Hematopoietic multipotent progenitor cell treated with erythropoietin and hydrocortisone succinate and interleukin-3 and kit ligand, for 17 days (in vitro differentiated cells): Measurements from ENCODE around the gene RASSF5.
A peak's percentile ranks its signal among the peaks of the same experiment; 100 is the strongest.

Source experiments
- DNase-seq: peaks from one replicate; pipeline ENCODE4 v3.0.0-alpha.2; 2015; ENCODE audit warnings: low spot score

The RASSF5 gene

GRCh38 chr1:206507284-206508129, at the start of gene RASSF5:
Gene RASSF5 (plus strand): TSS chr1:206507531. CDS start chr1:206507603, 72 bp downstream.
- no peak for DNase-seq

GRCh38 chr1:206459703-206460102, 47.6 kb upstream of the RASSF5 start:
- DNase-seq: no peak

DNA sequence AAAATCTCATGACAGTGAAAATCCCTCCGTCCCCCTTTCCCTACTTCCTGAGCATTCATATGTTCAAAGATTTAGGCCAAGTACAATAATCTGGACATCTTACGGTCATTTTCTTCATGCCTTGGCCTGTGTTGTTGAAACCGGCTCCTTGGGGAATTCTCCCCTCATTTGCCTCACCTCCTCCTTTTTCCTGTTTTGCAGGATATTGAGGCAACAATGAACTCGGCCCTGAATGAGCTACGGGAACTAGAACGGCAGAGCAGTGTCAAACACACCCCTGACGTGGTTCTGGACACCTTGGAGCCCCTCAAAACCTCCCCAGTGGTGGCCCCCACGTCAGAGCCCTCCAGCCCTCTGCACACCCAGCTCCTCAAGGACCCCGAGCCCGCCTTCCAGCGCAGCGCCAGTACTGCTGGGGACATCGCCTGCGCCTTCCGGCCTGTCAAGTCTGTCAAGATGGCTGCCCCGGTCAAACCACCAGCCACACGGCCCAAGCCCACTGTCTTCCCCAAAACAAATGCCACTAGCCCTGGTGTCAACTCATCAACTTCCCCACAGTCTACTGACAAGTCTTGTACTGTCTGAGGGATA, 46.4 kb upstream of the RASSF5 start:
- no peak for DNase-seq

- peak; percentile 73 for DNase-seq
Observed at GRCh38 chr1:206461602-206462455, 45.5 kb upstream of the RASSF5 start.

DNA sequence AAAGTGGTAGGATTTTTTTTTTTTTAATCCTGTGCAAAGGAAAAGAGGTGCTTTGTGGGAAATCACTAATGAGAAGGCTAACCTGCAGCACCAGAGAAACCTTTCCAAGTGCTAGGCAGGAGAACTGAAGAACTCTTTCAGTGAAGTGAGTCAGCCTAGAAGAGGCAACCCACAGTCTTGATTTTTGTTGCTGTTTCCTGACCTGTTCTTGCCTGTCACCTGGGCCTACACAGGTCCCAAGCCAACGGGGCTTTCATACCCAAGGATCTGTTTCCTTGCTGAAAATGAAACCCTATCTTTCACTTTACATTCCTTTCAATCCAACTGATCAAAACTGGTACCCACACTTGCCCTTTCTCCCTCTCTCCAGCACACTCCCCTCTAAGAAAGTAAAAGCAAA, 44.2 kb upstream of the RASSF5 start:
- no peak for DNase-seq

- no peak for DNase-seq
Observed at GRCh38 chr1:206463911-206464310, 43.4 kb upstream of the RASSF5 start.

DNA sequence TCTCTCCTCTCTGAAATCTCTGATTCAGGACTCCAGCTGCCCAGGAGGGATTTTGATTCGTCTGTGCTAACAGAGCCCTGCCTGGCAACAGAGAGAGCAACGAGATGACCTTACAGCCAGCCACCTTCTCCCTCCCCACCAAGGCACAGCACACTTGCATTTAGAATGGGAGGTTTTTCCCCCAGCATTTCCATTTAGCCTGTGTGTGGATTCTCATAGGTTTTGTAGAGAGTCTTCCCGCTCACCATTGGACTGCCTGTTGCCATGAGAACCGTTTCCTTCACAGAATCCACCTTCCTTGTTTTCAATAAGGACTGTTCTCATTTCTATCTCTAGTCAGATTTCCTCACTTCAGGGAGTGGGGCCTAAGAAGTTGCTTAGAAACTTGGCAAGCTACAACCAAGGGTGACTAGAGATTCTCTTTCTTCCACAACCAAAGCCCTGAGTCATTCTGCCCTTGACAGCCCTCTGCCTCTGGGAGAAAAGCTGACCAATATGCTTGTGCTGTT, 42.8 kb upstream of the RASSF5 start:
- peak; percentile 37 for DNase-seq

DNA sequence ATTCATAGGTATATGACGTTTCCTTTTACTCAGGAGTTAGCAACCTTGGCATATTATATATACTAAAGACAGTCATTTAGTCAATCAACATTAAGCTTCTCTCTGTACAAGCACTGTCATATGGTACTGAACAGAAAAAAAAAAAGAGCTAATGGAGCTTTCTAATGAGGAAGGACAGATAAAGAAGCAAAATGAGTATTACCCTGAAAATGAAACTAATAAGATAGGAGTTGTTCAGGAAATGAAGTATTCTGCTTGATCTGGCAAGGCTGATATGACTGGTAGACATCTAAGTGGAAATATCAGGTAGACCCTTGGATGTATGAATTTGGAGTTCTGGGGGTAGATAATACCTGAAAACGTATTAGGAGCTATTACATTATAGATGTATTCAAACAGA, 41.4 kb upstream of the RASSF5 start:
- no peak for DNase-seq

DNA sequence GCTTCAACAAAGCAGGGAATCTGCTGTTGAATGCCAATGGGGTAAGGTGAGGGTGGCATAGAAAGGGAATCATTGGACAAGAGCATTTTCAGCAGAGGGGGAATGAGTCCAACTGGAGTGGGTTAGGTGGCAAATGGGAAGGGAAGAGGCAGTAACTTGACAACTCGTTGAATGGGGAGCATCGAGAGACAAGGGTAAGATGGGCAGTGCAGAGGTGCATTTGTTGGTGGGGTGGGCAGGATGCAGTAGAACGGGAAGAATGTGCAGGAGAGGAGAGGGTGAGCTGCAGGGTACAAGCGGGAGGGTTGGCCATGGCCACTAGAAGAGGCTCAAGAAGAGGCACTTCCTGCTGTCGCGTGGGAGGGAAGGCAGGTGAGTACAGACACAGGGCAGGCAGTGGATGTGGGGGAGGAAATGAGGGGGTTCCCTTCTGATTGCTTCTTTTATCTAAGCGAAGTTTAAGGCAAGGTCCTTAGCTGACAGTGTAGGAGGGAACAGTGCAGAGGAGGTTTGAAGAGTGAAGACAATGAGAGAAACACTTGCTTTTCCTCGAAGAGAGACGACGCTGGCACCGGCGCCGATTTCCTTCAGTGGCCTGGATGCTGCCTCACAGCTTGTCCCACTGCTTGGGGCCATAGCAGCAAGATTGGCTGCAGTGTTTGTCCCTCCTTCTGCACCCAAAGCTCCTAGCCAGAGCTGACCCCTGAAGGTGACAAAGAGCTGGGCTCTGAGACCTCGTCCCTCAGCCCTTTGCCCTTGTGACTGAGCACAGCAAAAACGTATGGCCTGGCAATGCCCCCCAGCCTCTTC, 40.3 kb upstream of the RASSF5 start:
- DNase-seq: no peak

DNA sequence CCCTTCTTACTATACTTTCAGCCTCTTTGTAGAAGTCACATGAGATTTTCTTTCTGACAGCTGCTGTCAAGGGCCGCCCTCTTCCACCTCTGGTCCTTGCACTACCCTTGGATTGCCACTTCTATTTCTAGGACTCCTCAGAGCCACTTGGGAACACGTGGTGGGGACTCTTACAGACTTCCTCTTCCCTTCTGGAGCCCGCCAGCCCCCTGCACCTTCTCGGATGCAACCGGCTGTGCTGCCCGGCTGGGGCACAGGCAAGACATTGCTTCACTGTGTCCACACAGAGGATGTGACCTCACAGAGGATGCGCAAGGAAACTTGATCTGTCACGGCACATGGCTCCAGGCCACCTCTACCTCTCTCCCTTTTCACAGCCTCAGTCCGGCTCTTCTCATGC, 39.4 kb upstream of the RASSF5 start:
- no peak for DNase-seq

DNA sequence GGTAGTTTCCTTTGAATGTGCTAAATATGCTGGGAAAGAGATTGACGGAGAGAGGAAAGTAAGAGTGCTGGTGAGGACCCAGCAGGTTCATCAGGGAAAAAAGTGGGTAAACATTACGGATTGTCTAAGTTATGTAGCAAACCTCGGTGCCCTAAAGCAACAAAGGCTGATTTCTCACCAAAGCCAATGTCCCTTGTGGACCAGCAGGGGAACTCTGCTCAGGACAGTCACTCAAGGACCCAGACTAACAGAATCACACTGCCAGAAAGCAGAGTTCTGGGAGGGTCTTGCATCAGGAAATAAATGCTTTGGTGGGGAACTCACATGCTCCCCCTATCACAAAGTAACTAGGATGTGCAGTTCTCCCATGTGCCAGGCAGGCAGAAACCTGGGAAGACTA, 38.8 kb upstream of the RASSF5 start:
- DNase-seq: no peak

GRCh38 chr1:206469411-206469932, 37.9 kb upstream of the RASSF5 start:
- DNase-seq: no peak

- no peak for DNase-seq
Observed at GRCh38 chr1:206469933-206470691, 37.2 kb upstream of the RASSF5 start, which contains the start of gene IKBKE. Gene IKBKE (plus strand): TSS chr1:206470476. CDS start chr1:206473228, 2,752 bp downstream.

DNA sequence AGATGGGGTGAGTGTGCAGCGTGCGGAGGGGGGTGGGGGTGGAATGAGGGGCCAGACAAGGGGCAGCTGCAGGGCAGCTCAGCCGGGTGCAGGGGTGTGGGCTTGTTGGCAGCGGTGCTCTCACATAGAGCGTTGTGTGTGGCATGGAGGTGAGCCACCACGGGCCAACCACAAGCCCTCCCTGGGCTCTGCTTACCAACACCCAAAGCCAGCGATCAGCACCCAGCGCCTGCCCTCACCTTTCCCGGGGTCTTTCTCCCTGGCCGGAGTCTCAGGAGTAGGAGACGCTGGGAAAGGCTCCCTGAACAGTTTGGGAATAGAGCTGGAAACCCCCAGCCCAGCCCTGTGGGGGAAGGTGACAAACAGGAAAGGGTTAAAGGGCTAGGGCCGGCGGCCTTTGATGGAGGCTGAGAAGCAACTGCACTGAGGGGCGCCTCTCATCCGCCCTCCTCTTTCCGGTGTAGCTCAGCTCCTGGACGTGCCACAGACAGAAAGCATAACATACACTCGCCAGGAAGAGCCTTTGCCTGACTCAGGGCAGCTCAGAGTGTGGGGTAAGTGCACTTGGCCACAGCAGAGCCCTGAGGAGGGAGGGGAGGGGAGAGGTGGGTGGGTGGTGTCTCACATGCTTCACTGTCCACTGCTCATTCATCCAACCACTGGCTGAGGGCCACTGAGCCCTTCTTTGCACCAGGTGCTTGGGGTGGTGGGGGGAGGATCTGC, 36.5 kb upstream of the RASSF5 start:
- DNase-seq: no peak

GRCh38 chr1:206471415-206471801, 35.9 kb upstream of the RASSF5 start:
- DNase-seq: no peak

GRCh38 chr1:206472024-206472423, 35.3 kb upstream of the RASSF5 start:
- DNase-seq: no peak

GRCh38 chr1:206472454-206472853, 34.9 kb upstream of the RASSF5 start:
- no peak for DNase-seq

DNA sequence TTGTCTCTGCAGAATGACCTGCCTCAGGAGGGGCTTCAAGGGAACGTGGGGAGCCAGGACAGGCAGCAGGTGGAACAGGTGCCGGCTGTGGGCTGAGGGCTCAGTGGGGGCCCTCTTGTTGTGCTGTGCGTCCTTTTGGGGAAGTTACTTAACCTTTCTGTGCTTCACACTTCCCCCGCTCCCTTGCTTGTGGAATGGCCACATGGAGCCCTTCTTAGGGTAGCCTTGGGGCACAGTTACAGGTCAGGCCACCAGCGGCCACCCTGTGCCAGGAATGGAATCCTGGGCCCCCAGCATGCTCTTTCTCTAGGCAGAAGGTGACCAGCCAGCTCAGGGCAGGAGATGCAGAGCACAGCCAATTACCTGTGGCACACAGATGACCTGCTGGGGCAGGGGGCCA, 34.4 kb upstream of the RASSF5 start:
- DNase-seq: no peak

GRCh38 chr1:206476058-206476457, 31.3 kb upstream of the RASSF5 start:
- DNase-seq: no peak

- DNase-seq: no peak
Observed at GRCh38 chr1:206476591-206476990, 30.7 kb upstream of the RASSF5 start.
